GM23248 (cell line): ENCODE data around the gene RANBP3L. TPM values are rescaled to one million over a fixed set of nuclear protein-coding genes. Genes with fewer than 3 reads are reported as not detected.

ENCODE experiments used
- DNase-seq: peaks from one replicate; pipeline ENCODE4 v3.0.0-alpha.2; 2015
- H2AFZ ChIP-seq: fragments of 200-600 bp; sonication (generic); 2 replicates; pipeline ENCODE4 v1.6.1; 2016; ENCODE audit warnings: antibody characterized with exemption
- H3F3A ChIP-seq: fragments of 200-600 bp; sonication (generic); 2 replicates; pipeline ENCODE4 v1.6.1; 2016; ENCODE audit warnings: mild to moderate bottlenecking, antibody characterized with exemption, mixed run types; ENCODE audit not compliant: insufficient read depth
- H3K27ac ChIP-seq: fragments of 200-600 bp; sonication (generic); 2 replicates; pipeline ENCODE4 v1.5.1; 2016; ENCODE audit warnings: mild to moderate bottlenecking
- H3K27me3 ChIP-seq: fragments of 200-600 bp; sonication (generic); replicated peaks from 2 replicates; pipeline ENCODE4 v1.6.1; 2016; ENCODE audit warnings: mild to moderate bottlenecking; ENCODE audit not compliant: insufficient read depth
- H3K36me3 ChIP-seq: fragments of 200-600 bp; sonication (generic); 2 replicates; pipeline ENCODE4 v1.6.1; 2016; ENCODE audit warnings: low read depth, mild to moderate bottlenecking
- H3K4me1 ChIP-seq: fragments of 200-600 bp; sonication (generic); 2 replicates; pipeline ENCODE4 v1.6.1; 2016; ENCODE audit warnings: mild to moderate bottlenecking; ENCODE audit not compliant: insufficient read depth
- H3K4me2 ChIP-seq: fragments of 200-600 bp; sonication (generic); one replicate; pipeline ENCODE4 v1.6.1; 2016; ENCODE audit warnings: mild to moderate bottlenecking; ENCODE audit not compliant: unreplicated experiment
- H3K4me3 ChIP-seq: fragments of 200-600 bp; sonication (generic); 2 replicates; pipeline ENCODE4 v1.5.1; 2016; ENCODE audit warnings: mild to moderate bottlenecking
- H3K79me2 ChIP-seq: fragments of 200-600 bp; sonication (generic); 2 replicates; pipeline ENCODE4 v1.6.1; 2016; ENCODE audit warnings: mild to moderate bottlenecking; ENCODE audit not compliant: insufficient read depth
- H3K9ac ChIP-seq: fragments of 200-600 bp; sonication (generic); 2 replicates; pipeline ENCODE4 v1.6.1; 2016; ENCODE audit warnings: mild to moderate bottlenecking
- H3K9me2 ChIP-seq: fragments of 200-600 bp; sonication (generic); 2 replicates; pipeline ENCODE4 v1.6.1; 2016; ENCODE audit warnings: mixed run types, mild to moderate bottlenecking, moderate library complexity; ENCODE audit not compliant: insufficient read depth
- H3K9me3 ChIP-seq: fragments of 200-600 bp; sonication (generic); one replicate; pipeline ENCODE4 v1.6.1; 2017; ENCODE audit warnings: low read depth
- H4K20me1 ChIP-seq: fragments of 200-600 bp; sonication (generic); 2 replicates; pipeline ENCODE4 v1.6.0; 2016; ENCODE audit not compliant: insufficient read depth
- EZH2 ChIP-seq: fragments of 200-600 bp; sonication (generic); IDR thresholded peaks from 2 replicates; pipeline ENCODE4 v1.6.1; 2018; ENCODE audit warnings: antibody characterized with exemption, mild to moderate bottlenecking; ENCODE audit not compliant: insufficient read depth, poor library complexity, severe bottlenecking
- EZH2phosphoT487 ChIP-seq: fragments of 200-600 bp; sonication (generic); IDR thresholded peaks from 2 replicates; pipeline ENCODE4 v1.6.1; 2018; ENCODE audit warnings: antibody characterized with exemption, moderate library complexity, mild to moderate bottlenecking, low read depth; ENCODE audit not compliant: insufficient read depth
- WGBS, 2 experiments: methylation state at CpG; one replicate each; pipeline ENCODE4 v1.1.6; 2015 to 2017; ENCODE audit warnings: low lambda C conversion rate in 2 of 2, low coverage in 1 of 2; ENCODE audit errors: missing lambda C conversion rate in 2 of 2; 5-methylcytosine and 5-hydroxymethylcytosine counted together
- in situ Hi-C: fragments of 300-500 bp; cut with MboI; formaldehyde crosslinking; loops from 2 replicates; pipeline ENCODE4 v1.15.0; 2020
- polyA plus RNA-seq: library from polyadenylated mRNA; unstranded; fragments of >200 nt; fragmentation: Nextera tagmentation; extraction: Ambion mirVana; gene quantifications from 2 replicates; pipeline ENCODE4 v1.2.1, GENCODE V29; 2016
- total RNA-seq: library from RNA; depleted of rRNA; stranded (reverse); fragments of >200 nt; shearing (Covaris generic); gene quantifications from 2 replicates; pipeline ENCODE4 v1.2.3, GENCODE V29; 2014

The RANBP3L gene
- total and polyA plus RNA-seq, 2 experiments from 2014 or later, result not detected

DNA sequence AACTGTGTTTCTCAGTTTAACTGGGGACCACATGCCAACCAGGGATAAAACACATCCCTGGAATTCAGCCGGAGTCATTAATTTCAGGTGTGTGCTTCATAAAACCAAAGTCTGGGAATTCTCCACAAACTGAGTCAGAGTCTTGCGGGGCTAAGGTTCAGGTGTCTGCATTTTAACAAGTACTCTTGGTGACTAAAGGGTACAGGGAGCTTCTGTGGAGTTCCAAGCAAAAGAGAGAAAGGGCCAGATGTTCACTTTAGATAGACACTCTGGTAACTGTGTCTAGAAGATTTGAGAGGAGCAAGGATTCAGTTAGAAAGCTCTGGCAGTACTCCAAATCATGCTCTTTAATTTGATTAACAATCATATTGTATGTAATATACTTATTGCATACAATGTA, 64.0 kb downstream of the RANBP3L start:
- Histone ChIP-seq H3K27ac (no peak overlapping the region), H4K20me1 (peaks cover 8% of the 10 kb centered on the region; the same call in 1 of the 2 replicates), H2AFZ (no peak overlapping the region), H3K36me3 (no peaks in the 10 kb centered on the region), H3K9me2 (no peaks in the 10 kb centered on the region), H3K4me3 (no peak overlapping the region), H3K79me2 (peaks cover 80% of the 10 kb centered on the region), H3F3A (no peaks in the 10 kb centered on the region), H3K9ac (no peak overlapping the region), H3K27me3 (no peaks in the 10 kb centered on the region), H3K4me2 (no peak overlapping the region), H3K4me1 (peaks cover 31% of the 10 kb centered on the region), H3K9me3 (no peaks in the 10 kb centered on the region)
- no peak for DNase-seq
- TF ChIP-seq EZH2 (no peak), EZH2phosphoT487 (no peak)
- in situ Hi-C loops, result no loop called here
- 96 to 98% methylated on average over 2 of the region's 2 CpGs for WGBS, 2 experiments

DNA sequence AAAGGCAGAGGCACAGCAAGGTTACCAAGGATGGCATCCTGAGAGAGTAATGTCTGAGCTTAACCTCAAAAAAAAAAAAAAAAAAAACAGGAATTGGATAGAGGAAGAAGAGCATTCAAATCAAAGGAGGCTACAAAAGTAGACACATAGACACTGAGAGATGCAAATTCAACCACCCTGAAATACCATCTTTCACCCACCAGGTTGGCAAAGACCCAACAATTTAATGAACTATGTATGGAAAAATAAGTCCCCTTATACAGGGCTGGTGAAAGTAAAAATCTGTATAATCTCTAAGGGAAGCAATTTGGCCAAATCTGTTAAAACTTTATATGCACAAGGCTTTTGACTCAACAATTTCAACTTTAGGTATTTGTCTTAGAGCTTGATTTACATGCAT, 64.9 kb downstream of the RANBP3L start:
- Histone ChIP-seq H3K9ac (no peak overlapping the region), H3F3A (no peaks in the 10 kb centered on the region), H3K9me2 (no peaks in the 10 kb centered on the region), H3K9me3 (no peaks in the 10 kb centered on the region), H2AFZ (no peak overlapping the region), H3K79me2 (peaks cover 89% of the 10 kb centered on the region), H3K4me3 (no peak overlapping the region), H3K4me2 (no peak overlapping the region), H4K20me1 (peaks cover 8% of the 10 kb centered on the region; the same call in 1 of the 2 replicates), H3K27me3 (no peaks in the 10 kb centered on the region), H3K4me1 (peaks cover 31% of the 10 kb centered on the region), H3K36me3 (no peaks in the 10 kb centered on the region), H3K27ac (no peak overlapping the region)
- in situ Hi-C loops, result no loop called here
- DNase-seq, result no peak
- TF ChIP-seq EZH2phosphoT487, result no peak
- TF ChIP-seq EZH2, result no peak

DNA sequence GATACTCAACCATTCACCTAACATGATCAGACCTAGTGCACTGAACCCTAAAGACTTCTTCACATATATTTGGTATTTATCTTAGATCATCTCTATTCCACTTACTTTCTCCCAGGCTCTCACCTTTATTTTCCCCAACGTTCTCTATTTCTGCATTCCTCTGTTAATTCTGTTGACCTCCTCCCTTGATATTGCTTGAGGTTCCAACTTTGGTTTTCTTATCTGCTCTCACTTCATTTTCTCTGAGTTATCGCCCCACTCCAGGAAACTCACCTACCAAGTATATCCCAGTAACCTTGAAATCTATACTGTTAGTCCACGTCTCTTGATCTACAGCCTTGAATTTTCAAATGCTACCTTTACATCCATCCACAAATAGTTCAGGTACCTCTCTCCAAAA, 69.2 kb downstream of the RANBP3L start:
- peaks cover 10% of the 10 kb centered on the region for H3K4me1 ChIP-seq
- no peak overlapping the region for H3K27ac ChIP-seq
- WGBS, 2 experiments, result 83 to 89% methylated on average over 3 of the region's 3 CpGs
- no peak for DNase-seq
- H3F3A ChIP-seq, result peaks cover 10% of the 10 kb centered on the region; the same call in 1 of the 2 replicates
- no peak overlapping the region for H3K4me3 ChIP-seq
- TF ChIP-seq EZH2phosphoT487, result no peak
- TF ChIP-seq EZH2, result no peak
- H3K9me3 ChIP-seq, result no peaks in the 10 kb centered on the region
- no peak overlapping the region for H3K9ac ChIP-seq
- no peak overlapping the region for H3K4me2 ChIP-seq
- H2AFZ ChIP-seq, result no peak overlapping the region
- peaks cover 5% of the 10 kb centered on the region; the same call in 1 of the 2 replicates for H4K20me1 ChIP-seq
- H3K36me3 ChIP-seq, result no peaks in the 10 kb centered on the region
- in situ Hi-C loops, result no loop called here
- H3K27me3 ChIP-seq, result no peaks in the 10 kb centered on the region
- peaks cover 94% of the 10 kb centered on the region for H3K79me2 ChIP-seq
- no peaks in the 10 kb centered on the region for H3K9me2 ChIP-seq

DNA sequence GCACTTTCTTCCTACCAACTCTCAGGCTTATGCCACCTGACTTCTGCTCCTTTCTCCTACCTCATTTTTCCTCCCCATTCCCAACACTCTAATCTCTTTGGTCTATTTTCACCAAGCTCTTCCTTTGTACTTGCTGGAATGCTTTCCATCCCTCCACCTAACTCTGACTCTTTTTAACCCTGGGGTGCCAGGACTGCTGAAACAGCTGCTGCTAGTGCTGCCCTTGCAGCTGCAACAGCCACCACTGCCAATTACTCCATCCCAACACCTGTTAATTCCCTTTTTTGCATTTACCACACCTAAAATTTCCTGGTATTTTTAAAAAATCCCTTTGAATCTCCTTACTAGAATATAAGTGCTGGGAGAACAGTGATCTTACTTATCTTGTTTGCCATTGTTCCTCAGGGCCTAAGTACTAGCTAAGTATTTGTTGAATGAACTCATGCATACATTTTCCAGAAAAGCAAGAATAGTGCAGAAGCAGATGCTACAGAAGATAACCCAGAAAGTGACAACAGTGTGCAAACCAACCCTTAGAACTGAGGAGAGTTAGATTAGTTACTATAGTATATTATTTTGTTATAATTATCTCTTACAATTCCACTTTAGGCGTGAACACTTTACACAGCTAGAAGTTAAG, 71.4 kb downstream of the RANBP3L start:
- peaks cover 19% of the 10 kb centered on the region for H3K4me1 ChIP-seq
- no peak for TF ChIP-seq EZH2
- no peak for TF ChIP-seq EZH2phosphoT487
- no peaks in the 10 kb centered on the region for H3K27me3 ChIP-seq
- H3K4me2 ChIP-seq, result no peak overlapping the region
- H3K36me3 ChIP-seq, result peaks cover 8% of the 10 kb centered on the region
- peaks cover 85% of the 10 kb centered on the region for H3K79me2 ChIP-seq
- DNase-seq, result no peak
- H3K9me2 ChIP-seq, result no peaks in the 10 kb centered on the region
- no peak overlapping the region for H3K9ac ChIP-seq
- no peaks in the 10 kb centered on the region for H3K9me3 ChIP-seq
- no peaks in the 10 kb centered on the region for H4K20me1 ChIP-seq
- no peak overlapping the region for H3K4me3 ChIP-seq
- in situ Hi-C loops, result no loop called here
- H3K27ac ChIP-seq, result no peak overlapping the region
- H2AFZ ChIP-seq, result no peak overlapping the region
- WGBS, 2 experiments, result 97 to 100% methylated on average over 1 of the region's 1 CpG
- peaks cover 10% of the 10 kb centered on the region; the same call in 1 of the 2 replicates for H3F3A ChIP-seq

DNA sequence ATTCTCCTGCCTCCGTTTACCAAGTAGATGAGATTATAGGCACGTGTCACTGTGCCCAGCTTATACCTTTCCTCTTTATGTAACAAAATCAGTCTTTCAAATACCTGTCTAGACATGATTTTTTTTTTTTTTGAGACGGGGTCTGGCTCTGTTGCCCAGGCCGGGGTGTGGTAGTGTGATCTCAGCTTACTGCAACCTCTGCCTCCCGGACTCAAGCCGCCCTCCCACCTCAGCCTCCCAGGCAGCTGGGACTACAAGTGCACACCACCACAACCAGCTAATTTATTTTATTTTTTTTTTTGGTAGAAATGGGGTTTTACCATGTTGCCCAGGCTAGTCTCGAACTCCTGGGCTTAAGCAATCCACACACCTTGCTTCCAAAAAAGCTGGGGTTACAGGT, 73.2 kb downstream of the RANBP3L start:
- H3K4me3 ChIP-seq, result no peak overlapping the region
- peaks cover 17% of the 10 kb centered on the region for H3K4me1 ChIP-seq
- H3K27me3 ChIP-seq, result no peaks in the 10 kb centered on the region
- no peak overlapping the region for H2AFZ ChIP-seq
- no peak overlapping the region for H3K4me2 ChIP-seq
- no peak overlapping the region for H3K27ac ChIP-seq
- H3K9ac ChIP-seq, result no peak overlapping the region
- no peaks in the 10 kb centered on the region for H3K9me3 ChIP-seq
- peaks cover 67% of the 10 kb centered on the region for H3K79me2 ChIP-seq
- in situ Hi-C loops, result no loop called here
- H3F3A ChIP-seq, result peaks cover 10% of the 10 kb centered on the region; the same call in 1 of the 2 replicates
- no peak for DNase-seq
- no peaks in the 10 kb centered on the region for H4K20me1 ChIP-seq
- peaks cover 12% of the 10 kb centered on the region for H3K36me3 ChIP-seq
- H3K9me2 ChIP-seq, result no peaks in the 10 kb centered on the region
- TF ChIP-seq EZH2phosphoT487 (no peak), EZH2 (no peak)
- 83 to 87% methylated on average over 6 to 7 of the region's 7 CpGs for WGBS, 2 experiments
